Karpas-422 (cell line): ENCODE data around the gene ZMYND19. TPM values are rescaled to one million over a fixed set of nuclear protein-coding genes. Genes with fewer than 3 reads are reported as not detected.
A peak's percentile ranks its signal among the peaks of the same experiment; 100 is the strongest.

ENCODE experiments used
- DNase-seq: peaks from one replicate; pipeline ENCODE4 v3.0.0-alpha.2; 2015
- H2AFZ ChIP-seq: fragments of 200-600 bp; sonication (generic); 2 replicates; pipeline ENCODE4 v1.6.1; 2014; ENCODE audit warnings: antibody characterized with exemption, low read length, mixed read lengths
- H3K27ac ChIP-seq: fragments of 200-600 bp; sonication (generic); 2 replicates; pipeline ENCODE4 v1.5.1; 2014; ENCODE audit warnings: mild to moderate bottlenecking, low read length, moderate library complexity
- H3K27me3 ChIP-seq: fragments of 200-600 bp; sonication (generic); 2 replicates; pipeline ENCODE4 v1.6.1; 2014; ENCODE audit warnings: low read length, mixed read lengths
- H3K36me3 ChIP-seq: fragments of 200-600 bp; sonication (generic); 2 replicates; pipeline ENCODE4 v1.6.1; 2014; ENCODE audit warnings: low read length, mixed read lengths; ENCODE audit not compliant: insufficient read depth
- H3K4me1 ChIP-seq: fragments of 200-600 bp; sonication (generic); 2 replicates; pipeline ENCODE4 v1.6.1; 2014; ENCODE audit warnings: mild to moderate bottlenecking, low read length, mixed read lengths
- H3K4me2 ChIP-seq: fragments of 200-600 bp; sonication (generic); 2 replicates; pipeline ENCODE4 v1.6.1; 2014; ENCODE audit warnings: low read length, low read depth, mild to moderate bottlenecking; ENCODE audit not compliant: poor library complexity, severe bottlenecking
- H3K4me3 ChIP-seq: fragments of 200-600 bp; sonication (generic); 2 replicates; pipeline ENCODE4 v1.5.1; 2014; ENCODE audit warnings: mild to moderate bottlenecking, antibody characterized with exemption, low read length, mixed read lengths
- H3K79me2 ChIP-seq: fragments of 200-600 bp; sonication (generic); 2 replicates; pipeline ENCODE4 v1.6.1; 2014; ENCODE audit warnings: mild to moderate bottlenecking, low read length, mixed read lengths
- H3K9ac ChIP-seq: fragments of 200-600 bp; sonication (generic); 2 replicates; pipeline ENCODE4 v1.6.0; 2014; ENCODE audit warnings: low read length
- H3K9me2 ChIP-seq: fragments of 200-600 bp; sonication (generic), shearing (Covaris generic); replicated peaks from 2 replicates; pipeline ENCODE4 v1.6.0; 2014; ENCODE audit warnings: mild to moderate bottlenecking, low read length, moderate library complexity; ENCODE audit not compliant: insufficient read depth
- H3K9me3 ChIP-seq: fragments of 300-700, 200-600 bp; sonication (generic); 2 replicates; pipeline ENCODE4 v1.6.1; 2014; ENCODE audit warnings: low read length, mixed read lengths
- H4K20me1 ChIP-seq: fragments of 200-600 bp; sonication (generic); 2 replicates; pipeline ENCODE4 v1.6.1; 2014; ENCODE audit warnings: mild to moderate bottlenecking, antibody characterized with exemption, low read length, low read depth; ENCODE audit not compliant: insufficient read depth
- total RNA-seq: library from RNA; depleted of rRNA; stranded (reverse); fragments of >200 nt; shearing (Covaris generic); gene quantifications from 2 replicates; pipeline ENCODE4 v1.2.3, GENCODE V29; 2014; ENCODE audit warnings: low replicate concordance

The ZMYND19 gene
- total RNA-seq, 1 experiment from 2014 or later: 18.8 TPM

DNA sequence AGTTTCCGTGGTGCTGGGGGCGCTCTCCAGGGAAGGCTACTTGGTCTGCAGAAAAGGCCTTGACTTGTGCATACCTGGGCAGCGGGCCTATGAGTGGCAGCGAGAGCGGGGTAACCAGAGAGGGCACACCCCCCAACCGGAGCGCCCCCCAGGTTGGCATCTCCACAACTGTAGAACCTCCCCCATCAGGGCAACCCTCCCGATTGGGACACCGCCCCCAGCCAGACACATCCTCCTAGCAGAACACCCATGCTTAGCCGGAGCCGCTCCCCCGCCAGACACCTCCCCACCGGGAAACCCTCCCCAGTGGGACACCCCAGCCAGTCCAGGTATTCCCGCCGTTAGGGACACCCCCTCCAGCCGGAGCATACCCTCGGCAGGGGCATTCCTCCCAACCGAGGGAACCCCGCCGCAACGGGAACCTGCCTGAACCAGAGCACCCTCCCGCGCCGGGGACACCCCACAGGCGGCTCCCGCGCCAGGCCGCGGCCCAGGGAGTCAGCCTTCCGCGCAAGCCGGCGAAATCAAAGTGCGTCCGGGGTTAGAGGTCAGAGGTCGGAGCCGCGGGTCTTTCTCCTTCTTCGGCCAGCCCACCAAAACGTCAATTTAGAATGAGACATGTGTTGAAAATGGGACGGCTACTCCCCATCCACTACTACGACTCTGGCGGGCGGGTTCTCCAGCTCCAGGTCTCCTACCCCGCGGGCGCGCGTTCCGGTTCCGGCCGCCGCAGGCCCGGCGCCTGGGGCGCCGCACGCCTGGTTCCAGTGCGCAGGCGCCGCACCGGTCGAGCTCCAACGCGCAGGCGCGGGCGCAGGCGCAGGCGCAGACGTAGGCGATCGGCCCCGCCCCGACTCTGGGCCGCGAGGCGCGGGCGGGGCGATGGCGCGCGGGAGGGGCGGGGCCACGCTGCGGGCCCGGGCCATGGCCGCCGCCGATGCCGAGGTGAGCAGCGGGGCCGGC, 28.1 kb upstream of the ZMYND19 start, which contains the start of gene EHMT1:
EHMT1 (plus strand) TSS at position 901 of the 963 bp plus-strand sequence; CDS start at position 925, 24 bp downstream.
- Histone ChIP-seq H3K4me2 (peak within 1 kb of the TSS; percentile 99), H3K27me3 (no peaks in the 10 kb centered on the region), H3K4me3 (peak within 1 kb of the TSS; percentile 99), H3K9me3 (no peaks in the 10 kb centered on the region), H4K20me1 (peaks cover 12% of the 10 kb centered on the region; the same call in 1 of the 2 replicates), H3K9me2 (no peaks in the 10 kb centered on the region), H2AFZ (peak within 1 kb of the TSS; percentile 62; the same call in 1 of the 2 replicates), H3K36me3 (peaks cover 4% of the 10 kb centered on the region; the same call in 1 of the 2 replicates), H3K27ac (peak within 1 kb of the TSS; percentile 76), H3K79me2 (peaks cover 65% of the 10 kb centered on the region), H3K9ac (peak within 1 kb of the TSS; percentile 98), H3K4me1 (peaks cover 31% of the 10 kb centered on the region)
- peak; percentile 96 for DNase-seq

DNA sequence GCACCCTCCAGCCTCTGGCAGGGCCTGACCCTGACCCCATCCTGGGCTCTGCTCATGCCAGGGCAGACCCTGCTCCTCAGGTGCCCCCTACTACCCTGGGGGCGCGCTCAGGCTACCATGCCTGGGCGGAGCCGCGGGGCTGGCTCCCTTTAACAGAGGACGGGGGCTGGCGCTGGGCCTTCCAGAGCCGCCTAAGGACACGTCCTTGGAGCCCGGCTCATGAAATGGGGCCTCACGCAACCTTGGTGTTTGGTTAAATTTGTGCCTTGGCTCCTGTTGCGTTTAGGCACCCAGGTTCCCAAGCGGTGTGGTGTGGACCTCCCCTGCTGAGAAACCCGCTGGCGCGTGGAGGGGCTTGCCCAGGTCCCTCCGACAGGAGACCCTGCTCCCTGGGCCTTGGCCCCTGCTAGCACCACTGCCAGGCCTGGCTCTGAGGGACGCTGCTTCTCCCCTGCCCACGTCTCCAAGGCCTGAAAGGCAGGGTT, 25.1 kb upstream of the ZMYND19 start:
- H3K4me2 ChIP-seq: no peak overlapping the region
- DNase-seq: no peak
- no peak overlapping the region for H3K9ac ChIP-seq
- 0 out of 2 replicates have a peak, but pooled peaks cover 4% of the 10 kb centered on the region for H3K36me3 ChIP-seq
- H4K20me1 ChIP-seq: peaks cover 17% of the 10 kb centered on the region
- no peaks in the 10 kb centered on the region for H3K9me3 ChIP-seq
- H3K79me2 ChIP-seq: peaks cover 44% of the 10 kb centered on the region
- no peaks in the 10 kb centered on the region for H3K9me2 ChIP-seq
- no peaks in the 10 kb centered on the region for H3K27me3 ChIP-seq
- H3K4me3 ChIP-seq: no peak overlapping the region
- peaks cover 26% of the 10 kb centered on the region for H3K4me1 ChIP-seq
- no peak overlapping the region for H2AFZ ChIP-seq
- H3K27ac ChIP-seq: no peak overlapping the region

DNA sequence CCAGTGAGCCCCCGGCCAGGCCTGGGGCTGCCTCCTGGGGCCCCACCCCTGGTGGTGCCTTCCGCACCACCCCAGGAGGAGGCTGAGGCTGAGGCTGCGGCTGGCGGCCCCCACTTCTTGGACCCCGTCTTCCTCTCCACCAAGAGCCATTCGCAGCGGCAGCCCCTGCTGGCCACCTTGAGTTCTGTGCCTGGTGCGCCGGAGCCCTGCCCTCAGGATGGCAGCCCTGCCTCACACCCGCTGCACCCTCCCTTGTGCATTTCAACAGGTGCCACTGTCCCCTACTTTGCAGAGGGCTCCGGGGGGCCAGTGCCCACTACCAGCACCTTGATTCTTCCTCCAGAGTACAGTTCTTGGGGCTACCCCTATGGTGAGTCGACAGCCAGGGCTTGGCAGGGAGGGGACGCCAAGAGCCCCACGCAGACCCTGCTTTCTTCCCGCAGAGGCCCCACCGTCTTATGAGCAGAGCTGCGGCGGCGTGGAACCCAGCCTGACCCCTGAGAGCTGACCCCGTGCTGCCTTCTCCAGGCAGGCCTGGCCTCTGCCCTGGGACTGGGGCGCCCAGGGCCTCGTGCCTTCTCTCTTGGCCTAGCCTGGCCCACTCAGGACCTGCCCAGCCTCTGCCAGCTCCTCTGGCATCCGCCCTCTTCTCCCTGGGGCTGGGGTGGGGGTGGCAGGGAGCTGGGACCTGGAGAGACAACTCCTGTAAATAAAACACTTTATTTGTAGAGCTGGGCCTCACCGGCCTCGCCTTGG, 24.5 kb upstream of the ZMYND19 start:
- Histone ChIP-seq H3K4me3 (no peak overlapping the region), H3K27ac (no peak overlapping the region), H3K9me2 (no peaks in the 10 kb centered on the region), H3K79me2 (peaks cover 38% of the 10 kb centered on the region), H3K4me2 (no peak overlapping the region), H3K36me3 (0 out of 2 replicates have a peak, but pooled peaks cover 4% of the 10 kb centered on the region), H4K20me1 (peaks cover 15% of the 10 kb centered on the region), H3K27me3 (no peaks in the 10 kb centered on the region), H3K9ac (no peak overlapping the region), H3K9me3 (no peaks in the 10 kb centered on the region), H2AFZ (no peak overlapping the region), H3K4me1 (peaks cover 20% of the 10 kb centered on the region)
- no peak for DNase-seq

DNA sequence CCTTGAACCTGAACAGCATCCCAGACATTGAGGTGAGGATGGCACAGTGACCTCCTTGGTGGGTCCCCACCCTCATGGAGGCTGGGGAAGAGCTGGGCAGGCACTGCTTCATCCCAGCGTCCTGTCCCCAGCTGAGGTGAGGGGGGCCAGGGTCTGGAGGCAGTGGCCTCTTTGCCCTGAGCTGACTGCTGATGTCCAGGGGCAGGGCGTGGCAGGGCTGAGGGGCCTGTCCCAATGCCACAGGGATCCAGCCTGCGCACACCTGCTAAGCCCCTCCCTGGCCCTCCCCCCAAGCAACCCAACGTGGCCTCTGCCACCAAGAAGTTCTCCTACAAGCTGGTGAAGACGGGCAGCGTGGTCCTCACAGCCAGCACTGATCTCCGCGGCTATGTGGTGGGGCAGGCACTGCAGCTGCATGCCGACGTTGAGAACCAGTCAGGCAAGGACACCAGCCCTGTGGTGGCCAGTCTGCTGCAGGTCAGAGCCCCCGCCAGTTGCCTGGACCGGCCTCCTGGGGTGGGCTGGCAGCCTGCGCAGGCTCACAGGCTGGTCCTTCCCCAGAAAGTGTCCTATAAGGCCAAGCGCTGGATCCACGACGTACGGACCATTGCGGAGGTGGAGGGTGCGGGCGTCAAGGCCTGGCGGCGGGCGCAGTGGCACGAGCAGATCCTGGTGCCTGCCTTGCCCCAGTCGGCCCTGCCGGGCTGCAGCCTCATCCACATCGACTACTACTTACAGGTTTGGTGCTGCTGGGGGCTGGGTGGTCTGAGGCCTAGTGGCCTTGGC, 23.6 kb upstream of the ZMYND19 start:
- Histone ChIP-seq H3K27me3 (no peaks in the 10 kb centered on the region), H4K20me1 (peaks cover 11% of the 10 kb centered on the region; the same call in 1 of the 2 replicates), H3K9ac (no peak overlapping the region), H3K4me3 (no peak overlapping the region), H2AFZ (no peak overlapping the region), H3K27ac (no peak overlapping the region), H3K4me2 (no peak overlapping the region), H3K9me2 (no peaks in the 10 kb centered on the region), H3K4me1 (peaks cover 18% of the 10 kb centered on the region), H3K9me3 (no peaks in the 10 kb centered on the region), H3K79me2 (peaks cover 31% of the 10 kb centered on the region), H3K36me3 (0 out of 2 replicates have a peak, but pooled peaks cover 4% of the 10 kb centered on the region)
- DNase-seq: no peak

DNA sequence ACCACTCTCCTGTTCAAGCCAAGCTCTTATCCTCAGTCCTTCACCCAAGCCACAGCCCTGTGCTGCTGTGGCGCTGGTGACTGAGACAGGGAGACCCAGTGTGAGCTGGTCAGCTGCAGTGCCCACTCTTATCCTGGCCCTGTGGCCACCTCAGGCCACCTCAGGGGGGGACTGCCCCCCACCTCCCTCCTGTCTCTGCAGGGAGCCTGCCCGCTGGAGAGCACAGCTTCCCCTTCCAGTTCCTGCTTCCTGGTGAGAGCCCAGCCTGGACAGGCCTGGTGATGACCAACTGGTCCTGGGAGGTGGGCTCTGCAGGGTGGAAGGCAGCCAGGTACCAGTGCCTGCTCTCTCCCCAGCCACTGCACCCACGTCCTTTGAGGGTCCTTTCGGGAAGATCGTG, 22.9 kb upstream of the ZMYND19 start:
- Histone ChIP-seq H3K79me2 (peaks cover 32% of the 10 kb centered on the region), H4K20me1 (peaks cover 11% of the 10 kb centered on the region; the same call in 1 of the 2 replicates), H3K4me2 (no peak overlapping the region)

DNA sequence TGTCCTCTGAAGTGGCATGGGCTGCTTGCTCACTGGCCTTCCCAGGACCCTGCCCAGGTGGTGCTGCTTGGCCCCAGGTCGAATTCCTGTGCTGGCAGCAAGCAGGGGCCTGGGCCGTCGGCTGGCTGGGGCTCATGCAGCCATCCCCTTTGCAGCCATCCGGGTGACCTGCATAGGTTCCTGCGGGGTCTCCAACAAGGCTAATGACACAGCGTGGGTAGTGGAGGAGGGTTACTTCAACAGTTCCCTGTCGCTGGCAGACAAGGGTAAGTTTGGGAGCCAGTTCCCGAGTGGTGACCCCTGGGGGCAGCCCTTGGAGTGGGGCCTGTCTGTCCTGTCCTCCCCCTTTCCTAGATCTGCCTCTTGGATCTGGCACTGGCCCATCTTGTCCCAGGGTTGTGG, 22.4 kb upstream of the ZMYND19 start:
- H3K9ac ChIP-seq: no peak overlapping the region
- H3K36me3 ChIP-seq: 0 out of 2 replicates have a peak, but pooled peaks cover 4% of the 10 kb centered on the region
- peaks cover 11% of the 10 kb centered on the region; the same call in 1 of the 2 replicates for H4K20me1 ChIP-seq
- H3K79me2 ChIP-seq: peaks cover 28% of the 10 kb centered on the region
- no peaks in the 10 kb centered on the region for H3K9me2 ChIP-seq
- H2AFZ ChIP-seq: no peak overlapping the region
- no peaks in the 10 kb centered on the region for H3K27me3 ChIP-seq
- no peaks in the 10 kb centered on the region for H3K9me3 ChIP-seq
- no peak overlapping the region for H3K4me3 ChIP-seq
- peaks cover 17% of the 10 kb centered on the region for H3K4me1 ChIP-seq
- H3K4me2 ChIP-seq: no peak overlapping the region
- no peak overlapping the region for H3K27ac ChIP-seq
- no peak for DNase-seq

More for the DNA sequence above, 22.9 kb upstream of the ZMYND19 start:
- no peak for DNase-seq
- H3K27ac ChIP-seq: no peak overlapping the region
- no peaks in the 10 kb centered on the region for H3K27me3 ChIP-seq
- H2AFZ ChIP-seq: no peak overlapping the region
- no peak overlapping the region for H3K9ac ChIP-seq
- H3K4me1 ChIP-seq: peaks cover 18% of the 10 kb centered on the region
- no peaks in the 10 kb centered on the region for H3K9me3 ChIP-seq
- H3K9me2 ChIP-seq: no peaks in the 10 kb centered on the region
- no peak overlapping the region for H3K4me3 ChIP-seq
- 0 out of 2 replicates have a peak, but pooled peaks cover 4% of the 10 kb centered on the region for H3K36me3 ChIP-seq
